HG02623 (cell line): ENCODE measurements around the gene POU2AF3.
"Not testable (repeated sequence)": the region's sequence is repeated elsewhere in the genome, so short reads cannot be mapped to it uniquely, and the experiment has no call there.

Experiments used
- ATAC-seq: cut with Tn5 transposase; IDR thresholded peaks from one replicate; pipeline ENCODE4 v1.9.1; 2021; ENCODE audit warnings: moderate library complexity; ENCODE audit not compliant: unreplicated experiment

Gene POU2AF3

DNA sequence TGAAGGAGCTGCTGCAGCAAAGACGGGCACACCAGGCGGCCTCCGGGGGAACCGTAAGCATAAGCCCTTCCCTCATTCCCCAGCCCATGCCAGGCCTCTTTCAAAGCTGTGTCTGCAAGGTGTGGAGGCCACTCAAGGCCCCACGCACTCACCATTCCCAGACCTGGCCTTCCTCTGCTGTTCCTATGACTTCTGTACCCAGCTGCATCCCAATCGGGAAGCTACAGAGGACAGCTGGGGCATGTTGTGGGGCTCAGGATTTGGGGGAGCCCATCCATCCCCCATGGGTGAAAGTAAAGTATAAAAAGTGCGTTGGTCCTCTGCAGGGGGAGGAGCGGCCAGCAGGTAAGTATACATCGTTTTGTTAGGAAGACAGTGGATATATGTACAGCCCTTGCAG is 2.2 kb downstream of the POU2AF3 start:
- no peak for ATAC-seq

DNA sequence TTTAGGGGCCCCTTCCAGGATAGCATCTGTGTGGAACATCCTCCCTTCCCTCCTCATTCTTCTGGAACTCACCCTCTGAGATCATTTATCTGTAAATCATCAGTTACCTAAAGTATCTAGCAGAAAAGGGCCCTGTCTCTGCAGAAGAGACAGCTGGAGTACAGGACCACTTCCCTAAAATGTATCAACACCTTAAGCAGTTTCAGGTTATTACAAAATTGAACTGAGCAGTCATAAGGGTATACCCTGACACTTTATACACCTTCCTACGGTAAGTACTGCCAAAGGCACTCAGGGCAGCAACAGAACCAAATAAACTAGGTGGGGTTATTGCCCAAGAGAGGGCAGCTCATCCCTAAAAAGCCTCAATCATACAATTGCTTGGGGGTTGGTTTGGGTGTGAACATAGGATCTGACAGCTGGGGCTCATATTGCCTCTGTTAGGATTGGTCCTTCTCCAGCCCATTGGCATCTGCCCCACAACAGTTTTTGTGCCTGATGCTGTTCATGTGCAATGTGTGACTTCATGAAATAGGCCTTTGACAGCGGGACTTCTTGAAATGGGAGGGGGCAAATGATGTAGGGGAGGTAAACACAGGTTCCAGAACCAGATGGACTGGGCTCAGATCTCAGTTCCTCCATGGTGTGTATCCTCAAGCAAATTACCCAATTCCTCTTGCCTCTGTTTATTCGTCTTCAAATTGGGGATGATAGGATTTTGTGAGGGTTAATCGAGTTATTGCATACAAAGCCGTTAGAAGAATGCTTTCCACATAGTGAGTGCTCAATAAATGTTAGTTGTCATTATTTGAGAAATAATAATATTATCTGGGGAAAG is 2.9 kb downstream of the POU2AF3 start:
- no peak for ATAC-seq

GRCh38 chr11:111301842-111302118 is 3.4 kb downstream of the POU2AF3 start:
- no peak for ATAC-seq

DNA sequence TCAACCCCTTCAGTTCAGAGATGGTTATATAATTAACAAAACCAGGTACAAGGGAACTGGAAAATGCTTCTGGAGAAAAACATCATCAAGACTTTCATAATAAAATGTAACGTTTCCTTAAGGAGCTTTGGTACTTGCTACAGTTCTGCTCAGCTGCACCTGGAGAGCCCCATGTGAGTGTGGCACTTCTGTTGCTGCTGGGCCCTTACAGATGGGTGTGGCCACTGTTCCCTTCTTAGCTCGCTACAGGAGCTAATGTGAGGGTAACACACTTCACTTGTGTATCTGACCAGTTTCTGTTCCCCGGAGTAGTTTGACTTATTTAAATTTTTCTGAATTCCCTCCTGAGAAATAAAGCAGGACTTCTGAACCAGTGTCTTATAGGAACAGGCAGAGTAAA is 4.0 kb downstream of the POU2AF3 start:
- ATAC-seq = no peak

DNA sequence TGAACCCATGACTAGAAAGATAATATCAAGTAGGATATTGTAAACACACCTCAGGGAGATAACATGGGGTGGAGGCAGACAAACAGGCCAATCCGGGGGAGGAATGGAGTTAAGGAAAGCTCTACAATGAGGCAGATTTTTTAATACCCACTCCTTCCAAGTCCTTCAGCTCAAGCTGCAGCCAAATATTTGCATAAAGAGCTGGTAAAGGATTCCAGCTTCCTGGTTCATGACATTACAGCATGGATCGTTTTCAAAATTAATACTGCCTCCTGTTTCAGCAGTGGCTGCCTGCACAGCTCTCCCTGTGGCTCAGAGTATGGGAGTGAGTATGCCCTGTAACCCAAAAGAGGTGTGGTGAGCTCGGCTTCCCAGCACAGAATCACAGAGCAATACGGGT is 5.1 kb downstream of the POU2AF3 start:
- ATAC-seq = no peak

GRCh38 chr11:111305162-111305802 is 6.9 kb downstream of the POU2AF3 start:
- ATAC-seq = no peak

GRCh38 chr11:111305876-111306275 is 7.5 kb downstream of the POU2AF3 start:
- no peak for ATAC-seq

DNA sequence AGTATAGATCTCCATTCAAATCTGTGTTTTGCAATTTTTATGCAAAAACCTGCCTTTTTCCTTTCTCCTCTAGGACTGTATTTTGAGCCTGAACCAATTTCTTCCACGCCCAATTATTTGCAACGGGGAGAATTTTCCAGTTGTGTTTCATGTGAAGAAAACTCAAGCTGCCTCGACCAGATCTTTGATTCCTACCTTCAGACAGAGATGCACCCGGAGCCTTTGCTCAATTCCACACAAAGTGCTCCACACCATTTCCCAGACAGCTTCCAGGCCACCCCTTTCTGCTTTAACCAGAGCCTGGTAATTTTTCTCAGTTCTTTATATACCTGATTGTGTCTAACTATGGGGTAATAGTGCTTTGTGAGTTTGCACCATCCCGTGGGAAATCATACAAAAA is 8.0 kb downstream of the POU2AF3 start:
- no peak for ATAC-seq

DNA sequence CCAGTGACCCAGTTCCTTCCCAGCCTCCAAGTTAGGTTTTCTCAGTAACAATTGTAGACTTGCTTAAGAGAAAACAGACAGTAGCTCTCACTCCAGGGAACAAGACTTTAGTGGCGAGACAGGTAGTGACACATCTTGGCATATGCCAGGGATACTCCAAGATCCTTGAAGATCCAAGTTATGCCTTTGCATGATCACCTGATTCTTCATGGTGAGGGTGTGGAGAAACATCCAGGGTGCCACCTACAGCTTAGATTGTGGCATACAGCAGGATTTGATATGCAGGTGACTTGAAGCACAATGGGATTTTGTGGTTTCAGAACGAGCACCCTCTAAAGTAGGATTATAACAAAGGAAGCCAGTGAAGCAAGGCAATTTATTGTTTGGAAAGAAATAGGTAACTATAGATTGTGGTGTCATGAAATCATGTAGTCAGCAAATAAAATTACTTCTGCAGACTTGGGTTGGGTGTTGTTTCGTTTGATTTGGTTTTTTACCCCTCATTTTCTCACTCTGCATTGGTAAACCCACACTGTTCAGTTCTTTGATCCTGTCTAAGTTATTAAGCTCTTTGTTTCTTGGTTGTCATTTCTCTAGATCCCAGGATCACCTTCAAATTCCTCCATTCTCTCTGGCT is 9.2 kb downstream of the POU2AF3 start:
- ATAC-seq = no peak

GRCh38 chr11:111308140-111308539 is 9.8 kb downstream of the POU2AF3 start:
- ATAC-seq = no peak

DNA sequence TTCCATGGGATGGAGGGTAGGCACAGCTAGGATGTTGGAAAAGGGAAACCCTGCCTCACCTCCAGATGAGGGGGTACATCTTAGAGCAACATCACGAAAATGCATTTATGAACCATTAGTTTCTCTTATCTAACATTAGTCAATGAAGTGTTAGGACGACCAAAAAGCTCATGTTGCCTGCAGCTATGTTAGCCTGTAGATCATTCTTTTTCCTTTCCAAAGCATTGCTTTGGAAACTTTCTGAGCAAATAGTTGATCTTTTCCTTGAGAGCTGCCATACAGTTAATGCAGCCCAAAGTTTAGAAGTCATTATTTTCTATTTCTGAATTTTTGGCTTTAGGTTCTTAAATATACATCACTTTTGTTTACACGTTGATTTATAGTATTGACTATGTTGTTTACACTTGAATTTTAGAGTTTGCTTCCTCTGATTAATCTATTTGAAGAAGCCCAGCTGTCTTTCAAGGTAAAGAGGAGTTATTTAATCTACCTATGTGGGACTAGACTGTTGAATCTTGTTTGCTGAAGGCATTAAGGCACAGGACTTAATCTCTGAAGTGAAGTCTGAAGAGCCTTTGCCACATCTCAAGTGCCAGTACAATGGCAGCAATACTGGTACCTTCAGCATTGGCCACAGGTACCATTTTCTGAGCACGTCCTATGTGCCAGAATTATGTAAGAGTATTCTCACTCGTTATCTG is 11.0 kb downstream of the POU2AF3 start:
- no peak for ATAC-seq

- ATAC-seq = no peak
Measured at GRCh38 chr11:111310088-111310487, 11.7 kb downstream of the POU2AF3 start.

GRCh38 chr11:111310723-111311122 is 12.4 kb downstream of the POU2AF3 start:
- ATAC-seq = no peak

DNA sequence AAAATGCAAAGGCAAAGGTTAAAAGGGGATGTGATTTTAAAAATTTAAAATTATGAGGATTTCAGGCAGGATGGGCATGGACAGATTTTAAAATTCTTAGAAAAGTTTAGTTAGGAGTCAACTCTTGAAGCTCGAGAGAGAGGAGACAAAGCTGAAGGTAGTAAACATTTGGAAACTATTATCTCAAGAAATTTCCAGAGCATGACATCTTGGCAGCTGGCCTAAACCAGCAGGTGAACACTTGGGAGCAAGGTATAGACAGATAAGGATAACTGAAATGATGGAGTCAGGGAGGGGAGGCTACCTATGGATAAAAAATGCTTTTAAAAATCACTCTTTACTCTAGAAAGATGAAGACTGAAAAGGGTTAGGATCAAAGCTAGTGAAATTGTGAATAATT is 13.7 kb downstream of the POU2AF3 start:
- ATAC-seq = no peak

DNA sequence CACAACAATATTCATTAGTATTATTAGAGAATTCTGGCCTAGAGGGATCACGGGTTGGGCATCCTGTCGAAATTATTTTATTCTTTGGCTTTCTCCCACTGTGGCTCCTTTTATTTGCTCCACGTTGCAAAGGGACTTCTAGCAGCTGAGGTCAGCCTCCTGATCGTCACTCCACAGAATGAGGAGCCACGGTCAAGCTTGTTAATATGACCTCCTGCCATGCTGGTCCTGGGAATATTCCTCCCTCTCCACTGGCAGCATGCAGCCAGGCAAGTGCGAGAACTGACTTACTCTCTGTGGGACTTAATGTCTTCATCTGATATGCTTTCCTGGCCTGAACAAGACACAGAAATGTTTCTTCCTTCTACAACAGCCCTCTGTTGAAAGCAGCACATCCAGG is 20.9 kb downstream of the POU2AF3 start:
- no peak for ATAC-seq

- not testable (repeated sequence) for ATAC-seq
Measured at GRCh38 chr11:111320199-111320598, 21.9 kb downstream of the POU2AF3 start.

- ATAC-seq = no peak
Measured at GRCh38 chr11:111320728-111321568, 22.6 kb downstream of the POU2AF3 start.

DNA sequence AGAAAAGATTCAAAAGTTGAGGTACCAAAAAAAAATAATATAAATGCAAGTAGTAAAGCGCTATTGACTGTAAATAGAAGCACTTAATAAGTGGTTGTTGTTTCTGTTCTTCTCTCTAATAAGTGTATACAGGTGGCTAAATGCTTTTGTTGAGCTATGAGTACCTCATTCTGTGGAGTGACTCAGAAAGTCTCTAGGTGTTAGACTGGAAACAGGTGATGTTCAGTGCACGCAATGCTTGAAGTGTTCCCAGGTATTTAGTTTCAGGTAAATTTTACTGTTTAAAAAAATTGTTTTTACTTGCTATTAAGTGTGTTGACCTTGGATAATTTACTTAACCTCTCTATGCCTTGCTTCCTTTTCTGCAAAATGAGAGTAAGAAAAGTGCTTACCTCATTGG is 24.2 kb downstream of the POU2AF3 start:
- no peak for ATAC-seq

DNA sequence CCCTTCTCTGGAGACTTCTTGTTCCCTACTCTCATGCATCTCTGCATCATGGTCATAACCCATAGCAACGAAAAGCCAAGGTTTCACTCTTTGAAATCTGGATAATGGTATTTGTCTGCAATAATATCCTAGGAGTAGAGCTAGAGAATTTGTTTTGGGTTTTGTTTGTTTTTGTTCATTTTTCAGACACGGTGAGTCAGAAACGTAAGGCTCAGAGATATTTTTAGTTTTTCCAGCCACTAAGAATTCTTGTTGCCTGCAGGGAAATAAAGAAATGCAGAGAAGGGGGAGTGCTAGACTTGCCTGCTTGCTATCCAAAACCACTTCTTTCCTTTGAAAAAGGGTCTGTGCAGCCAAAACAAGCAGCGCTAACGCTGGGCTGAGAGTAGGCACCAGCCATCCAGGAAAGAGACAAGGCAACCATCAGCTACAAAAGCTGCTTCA is 26.0 kb downstream of the POU2AF3 start:
- no peak for ATAC-seq

DNA sequence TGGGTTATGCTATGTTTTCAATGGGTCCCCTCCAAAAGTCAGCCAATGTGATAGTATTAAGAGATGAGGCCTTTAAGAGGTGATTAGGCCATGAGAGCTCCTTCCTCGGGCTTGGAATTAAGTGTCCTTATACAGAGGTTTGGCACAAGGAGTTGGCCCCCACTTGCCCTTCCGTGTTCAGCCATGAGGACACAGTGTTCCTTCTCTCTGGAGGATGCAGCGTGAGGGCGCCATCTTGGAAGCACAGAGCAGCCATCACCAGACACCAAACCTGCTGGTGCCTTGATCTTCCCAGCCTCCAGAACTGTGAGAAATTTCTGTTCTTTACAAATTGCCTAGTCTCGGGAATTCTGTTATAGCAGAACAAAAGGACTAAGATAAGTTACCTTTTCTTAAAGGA is 26.9 kb downstream of the POU2AF3 start:
- no peak for ATAC-seq

DNA sequence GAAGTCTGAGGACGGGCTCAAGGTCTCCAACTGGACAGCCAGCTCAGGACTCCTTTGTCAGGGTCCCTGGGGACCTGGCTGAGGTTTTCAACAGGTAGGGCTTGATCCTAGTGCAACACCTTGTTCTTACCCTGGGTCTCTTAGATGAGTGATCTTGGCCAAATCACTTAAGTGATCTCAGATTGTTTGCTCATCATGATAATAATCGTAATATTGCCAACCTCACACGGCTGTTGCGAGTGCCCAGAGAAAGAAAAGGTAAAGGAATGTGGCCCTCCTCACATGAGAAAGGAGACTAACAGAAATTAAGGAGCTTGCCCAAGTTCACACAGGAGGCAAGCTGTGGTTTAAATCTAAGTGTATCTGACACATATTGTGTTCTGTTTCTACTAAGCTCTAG is 28.5 kb downstream of the POU2AF3 start:
- ATAC-seq = no peak
